Body of pancreas (tissue), 4 donors: ENCODE results near the gene FURIN.

Experiments used
- POLR2A ChIP-seq, 3 donors: fragments of 450-650 bp; IDR thresholded peaks; one replicate each; pipeline ENCODE4 v1.6.1; 2016; ENCODE audit warnings: antibody characterized with exemption in 3 of 3, mild to moderate bottlenecking in 2 of 3
- TF ChIP-seq, protein P1 (sequence below), 7 experiments: fragments of 450-650 bp in 4 of 7; fragments of 200-600 bp in 3 of 7; sonication (generic) in 3 of 7; IDR thresholded peaks; one replicate each; pipeline ENCODE4 v1.5.1; 2016 to 2019; ENCODE audit warnings: antibody characterized with exemption in 7 of 7

DNA sequence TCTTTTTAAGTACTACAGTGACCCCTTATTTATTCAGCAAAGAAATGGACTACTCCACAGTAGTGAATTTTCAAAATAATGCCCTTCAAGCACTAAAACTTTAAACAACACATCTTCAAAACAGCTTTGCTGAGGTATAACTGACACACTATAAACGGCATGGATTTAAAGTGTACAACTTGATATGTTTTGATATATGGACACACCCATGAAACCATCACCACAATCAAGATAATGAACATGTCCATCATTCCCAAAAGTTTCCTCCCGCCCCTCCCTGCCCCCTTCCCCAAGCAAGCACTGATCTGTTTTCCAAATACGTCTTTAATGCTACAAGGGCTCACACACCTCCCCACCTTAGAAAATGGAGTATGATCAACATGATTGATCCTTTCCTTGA is 1.6 kb upstream of the FURIN start:
- TF ChIP-seq POLR2A (IDR thresholded peaks at IDR 0.05), result no peak
- TF ChIP-seq, protein P1, sequence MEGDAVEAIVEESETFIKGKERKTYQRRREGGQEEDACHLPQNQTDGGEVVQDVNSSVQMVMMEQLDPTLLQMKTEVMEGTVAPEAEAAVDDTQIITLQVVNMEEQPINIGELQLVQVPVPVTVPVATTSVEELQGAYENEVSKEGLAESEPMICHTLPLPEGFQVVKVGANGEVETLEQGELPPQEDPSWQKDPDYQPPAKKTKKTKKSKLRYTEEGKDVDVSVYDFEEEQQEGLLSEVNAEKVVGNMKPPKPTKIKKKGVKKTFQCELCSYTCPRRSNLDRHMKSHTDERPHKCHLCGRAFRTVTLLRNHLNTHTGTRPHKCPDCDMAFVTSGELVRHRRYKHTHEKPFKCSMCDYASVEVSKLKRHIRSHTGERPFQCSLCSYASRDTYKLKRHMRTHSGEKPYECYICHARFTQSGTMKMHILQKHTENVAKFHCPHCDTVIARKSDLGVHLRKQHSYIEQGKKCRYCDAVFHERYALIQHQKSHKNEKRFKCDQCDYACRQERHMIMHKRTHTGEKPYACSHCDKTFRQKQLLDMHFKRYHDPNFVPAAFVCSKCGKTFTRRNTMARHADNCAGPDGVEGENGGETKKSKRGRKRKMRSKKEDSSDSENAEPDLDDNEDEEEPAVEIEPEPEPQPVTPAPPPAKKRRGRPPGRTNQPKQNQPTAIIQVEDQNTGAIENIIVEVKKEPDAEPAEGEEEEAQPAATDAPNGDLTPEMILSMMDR (IDR thresholded peaks at IDR 0.05), result no peak
